H9 (cell line): ENCODE results near the gene DUSP28. TPM values are rescaled to one million over a fixed set of nuclear protein-coding genes. Genes with fewer than 3 reads are reported as not detected.

Experiments
- DNase-seq: peaks from one replicate; pipeline ENCODE4 v3.0.0-alpha.2; 2017
- H2AFZ ChIP-seq: one replicate; pipeline ENCODE4 v1.6.1; 2013; ENCODE audit warnings: mild to moderate bottlenecking, low read length, control low read depth, moderate library complexity
- H2AK5ac ChIP-seq: 2 replicates; pipeline ENCODE4 v1.6.1; 2013; ENCODE audit warnings: low read length, control low read depth, mixed read lengths; ENCODE audit not compliant: insufficient read length
- H2BK120ac ChIP-seq: one replicate; pipeline ENCODE4 v1.6.1; 2013; ENCODE audit warnings: low read depth, mild to moderate bottlenecking, low read length, control low read depth, inconsistent platforms; ENCODE audit not compliant: poor library complexity, severe bottlenecking
- H2BK12ac ChIP-seq: 2 replicates; pipeline ENCODE4 v1.6.1; 2013; ENCODE audit warnings: low read length, control low read depth, mixed read lengths, low read depth; ENCODE audit not compliant: insufficient read length
- H2BK15ac ChIP-seq: 2 replicates; pipeline ENCODE4 v1.6.1; 2013; ENCODE audit warnings: low read depth, low read length, control low read depth
- H2BK20ac ChIP-seq: one replicate; pipeline ENCODE4 v1.6.1; 2013; ENCODE audit warnings: low read depth, mild to moderate bottlenecking, low read length, control low read depth, inconsistent platforms; ENCODE audit not compliant: poor library complexity, severe bottlenecking
- H2BK5ac ChIP-seq: 2 replicates; pipeline ENCODE4 v1.6.1; 2013; ENCODE audit warnings: low read length, control low read depth, mixed read lengths; ENCODE audit not compliant: insufficient read length
- H3K14ac ChIP-seq: 2 replicates; pipeline ENCODE4 v1.6.1; 2013; ENCODE audit warnings: low read length, control low read depth; ENCODE audit not compliant: insufficient read depth
- H3K18ac ChIP-seq: 2 replicates; pipeline ENCODE4 v1.6.1; 2013; ENCODE audit warnings: low read depth, mild to moderate bottlenecking, mixed read lengths, low read length, control low read depth; ENCODE audit not compliant: insufficient read length
- H3K23ac ChIP-seq: 2 replicates; pipeline ENCODE4 v1.6.1; 2013; ENCODE audit warnings: low read length, control low read depth, mixed read lengths, low read depth; ENCODE audit not compliant: insufficient read length
- H3K23me2 ChIP-seq: 2 replicates; pipeline ENCODE4 v1.6.1; 2013; ENCODE audit warnings: low read depth, mild to moderate bottlenecking, mixed read lengths, low read length, control low read depth; ENCODE audit not compliant: insufficient read length, poor library complexity, severe bottlenecking
- H3K27ac ChIP-seq: 2 replicates; pipeline ENCODE4 v1.5.1; 2013; ENCODE audit warnings: low read length, control low read depth, mixed read lengths, low read depth; ENCODE audit not compliant: insufficient read length
- H3K27me3 ChIP-seq: 2 replicates; pipeline ENCODE4 v1.6.1; 2013; ENCODE audit warnings: low read length, control low read depth, inconsistent platforms; ENCODE audit not compliant: insufficient read depth
- H3K4ac ChIP-seq: 2 replicates; pipeline ENCODE4 v1.6.1; 2013; ENCODE audit warnings: low read depth, mild to moderate bottlenecking, control low read depth, inconsistent platforms, low read length, moderate library complexity
- H3K4me1 ChIP-seq: 2 replicates; pipeline ENCODE4 v1.6.1; 2013; ENCODE audit warnings: low read length, control low read depth, inconsistent platforms; ENCODE audit not compliant: insufficient read depth
- H3K4me2 ChIP-seq: 2 replicates; pipeline ENCODE4 v1.6.1; 2013; ENCODE audit warnings: low read length, control low read depth, mixed read lengths; ENCODE audit not compliant: insufficient read length, insufficient read depth
- H3K56ac ChIP-seq: 2 replicates; pipeline ENCODE4 v1.6.1; 2013; ENCODE audit warnings: low read depth, mild to moderate bottlenecking, mixed read lengths, low read length, control low read depth; ENCODE audit not compliant: insufficient read length
- H3K79me1 ChIP-seq: 2 replicates; pipeline ENCODE4 v1.6.1; 2013; ENCODE audit warnings: low read depth, mild to moderate bottlenecking, moderate library complexity, low read length, control low read depth, inconsistent platforms; ENCODE audit not compliant: insufficient read depth, poor library complexity, severe bottlenecking
- H3K79me2 ChIP-seq: 2 replicates; pipeline ENCODE4 v1.6.1; 2013; ENCODE audit warnings: low read length, control low read depth, inconsistent platforms; ENCODE audit not compliant: insufficient read depth
- H3K9ac ChIP-seq: 2 replicates; pipeline ENCODE4 v1.6.1; 2013; ENCODE audit warnings: low read length, control low read depth, mixed read lengths; ENCODE audit not compliant: insufficient read length; ENCODE audit errors: extremely low read depth
- H3K9me3 ChIP-seq: one replicate; pipeline ENCODE4 v1.6.1; 2013; ENCODE audit warnings: low read depth, low read length, inconsistent platforms; ENCODE audit not compliant: control insufficient read depth
- H3T11ph ChIP-seq: one replicate; pipeline ENCODE4 v1.6.1; 2013; ENCODE audit warnings: mild to moderate bottlenecking, low read length, control low read depth, inconsistent platforms
- H4K20me1 ChIP-seq: one replicate; pipeline ENCODE4 v1.6.1; 2013; ENCODE audit not compliant: control insufficient read depth, insufficient read length, insufficient read depth
- H4K5ac ChIP-seq: 2 replicates; pipeline ENCODE4 v1.6.1; 2013; ENCODE audit warnings: low read depth, mild to moderate bottlenecking, mixed read lengths, low read length, control low read depth; ENCODE audit not compliant: insufficient read length
- H4K8ac ChIP-seq: replicated peaks from 2 replicates; pipeline ENCODE4 v1.6.1; 2013; ENCODE audit warnings: low read length, control low read depth, mixed read lengths, low read depth; ENCODE audit not compliant: insufficient read length
- H4K91ac ChIP-seq: 2 replicates; pipeline ENCODE4 v1.6.1; 2013; ENCODE audit warnings: low read depth, mild to moderate bottlenecking, moderate library complexity, mixed read lengths, low read length, control low read depth; ENCODE audit not compliant: insufficient read length
- H3K27ac Mint-ChIP-seq, 3 experiments: 2 replicates in 2 of 3; 3 replicates in 1 of 3; pipeline ENCODE4 v1.8.0; 2020 to 2021; ENCODE audit warnings: mixed read lengths in 3 of 3, mild to moderate bottlenecking in 1 of 3, moderate library complexity in 1 of 3
- H3K27me3 Mint-ChIP-seq: 2 replicates; pipeline ENCODE4 v1.8.0; 2021; ENCODE audit warnings: low read depth, mild to moderate bottlenecking, moderate library complexity, mixed read lengths
- H3K36me3 Mint-ChIP-seq, 3 experiments: 2 replicates in 2 of 3; 3 replicates in 1 of 3; pipeline ENCODE4 v1.8.0; 2020 to 2021; ENCODE audit warnings: low read depth in 3 of 3, mixed read lengths in 3 of 3; ENCODE audit not compliant: insufficient read depth in 1 of 3
- H3K4me1 Mint-ChIP-seq, 2 experiments: 2 replicates each; pipeline ENCODE4 v1.8.0; 2020; ENCODE audit warnings: mixed read lengths in 2 of 2
- H3K4me3 Mint-ChIP-seq, 2 experiments: 2 replicates in 1 of 2; 3 replicates in 1 of 2; pipeline ENCODE4 v1.8.0; 2020 to 2021; ENCODE audit warnings: mild to moderate bottlenecking in 2 of 2, mixed read lengths in 2 of 2, moderate library complexity in 1 of 2
- H3K9me3 Mint-ChIP-seq, 2 experiments: 2 replicates in 1 of 2; 3 replicates in 1 of 2; pipeline ENCODE4 v1.8.0; 2020; ENCODE audit warnings: mild to moderate bottlenecking in 2 of 2, mixed read lengths in 2 of 2, moderate library complexity in 1 of 2
- CTCF ChIP-seq: fragments of 200-600 bp; sonication (generic); conservative IDR thresholded peaks from 3 replicates; pipeline ENCODE4 v1.8.0; 2021; ENCODE audit warnings: antibody characterized with exemption, mild to moderate bottlenecking
- WGBS: extraction: QIAGEN DNeasy Blood & Tissue Kit; methylation state at CpG from one replicate; pipeline ENCODE4 v1.1.7; 2013; ENCODE audit warnings: missing lambda C conversion rate, low lambda C conversion rate, mixed read lengths; ENCODE audit not compliant: insufficient read length; ENCODE audit errors: extremely low coverage; 5-methylcytosine and 5-hydroxymethylcytosine counted together
- total RNA-seq: library from RNA; stranded (reverse); gene quantifications from 2 replicates; pipeline ENCODE4 v1.2.1, GENCODE V29; 2021

DUSP28 gene
- total RNA-seq, 1 experiment from 2014 or later, result 1.6 TPM

DNA sequence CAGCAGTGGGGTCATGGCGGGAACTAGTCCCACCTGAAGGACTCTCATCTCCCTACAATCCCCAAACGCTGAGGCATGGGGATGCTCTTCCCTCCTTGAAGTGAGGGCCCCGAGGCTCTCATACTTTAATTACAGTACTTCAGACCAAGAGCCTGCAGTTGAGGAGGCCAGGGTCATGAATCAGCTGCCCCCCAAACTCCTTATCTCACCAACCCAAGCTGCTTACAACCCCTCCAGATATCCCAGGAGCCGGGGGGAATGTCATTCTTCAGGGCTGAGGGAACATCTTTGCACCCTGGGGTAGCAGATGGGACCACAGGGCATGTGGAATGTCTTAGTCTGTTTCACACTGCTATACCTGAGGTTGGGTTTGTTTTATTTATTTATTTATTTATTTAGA is 23.6 kb downstream of the DUSP28 start:
- H2BK15ac ChIP-seq, result no peak overlapping the region
- no peak overlapping the region for H2BK12ac ChIP-seq
- H2BK20ac ChIP-seq, result no peak overlapping the region
- TF ChIP-seq CTCF, result no peak
- no peak overlapping the region for H4K5ac ChIP-seq
- peaks cover 34 to 39% of the 10 kb centered on the region in 2 experiments for H3K4me1 Mint-ChIP-seq
- no peak overlapping the region for H3K14ac ChIP-seq
- peaks cover 0 to 2% of the 10 kb centered on the region in 2 experiments; a peak in 1 of 5 replicates for H3K9me3 Mint-ChIP-seq
- H2AK5ac ChIP-seq, result no peak overlapping the region
- peaks cover 12% of the 10 kb centered on the region for H3K4me1 ChIP-seq
- no peaks in the 10 kb centered on the region for H3K27me3 ChIP-seq
- peaks cover 14% of the 10 kb centered on the region for H3K23me2 ChIP-seq
- H3K9ac ChIP-seq, result no peak overlapping the region
- peaks cover 0 to 5% (median 2%) of the 10 kb centered on the region in 3 experiments; a peak in 5 of 7 replicates for H3K36me3 Mint-ChIP-seq
- no peak overlapping the region for H3K27ac ChIP-seq
- H4K8ac ChIP-seq, result no peak overlapping the region
- no peak overlapping the region for H2BK120ac ChIP-seq
- H3K27ac Mint-ChIP-seq, result no peak overlapping the region; a peak in 1 of 7 replicates
- no peak overlapping the region for H3T11ph ChIP-seq
- H3K56ac ChIP-seq, result no peak overlapping the region
- no peak overlapping the region for H2AFZ ChIP-seq
- no peak overlapping the region for H4K91ac ChIP-seq
- no peaks in the 10 kb centered on the region for H3K9me3 ChIP-seq
- H3K23ac ChIP-seq, result no peak overlapping the region
- no peaks in the 10 kb centered on the region for H4K20me1 ChIP-seq
- no CpG with 5 or more reads among the region's 4 CpGs for WGBS
- no peak for DNase-seq
- H2BK5ac ChIP-seq, result no peak overlapping the region
- H3K79me2 ChIP-seq, result peaks cover 13% of the 10 kb centered on the region
- H3K18ac ChIP-seq, result no peak overlapping the region
- H3K4ac ChIP-seq, result no peak overlapping the region
- peaks cover 5% of the 10 kb centered on the region for H3K79me1 ChIP-seq
- no peaks in the 10 kb centered on the region; the same call in 1 of the 2 replicates for H3K27me3 Mint-ChIP-seq
- H3K4me2 ChIP-seq, result no peak overlapping the region
- no peak overlapping the region for H3K4me3 Mint-ChIP-seq
